HG03571 (cell line): ENCODE measurements around the gene B4GALNT2.
A peak's percentile ranks its signal among the peaks of the same experiment; 100 is the strongest.
"Not testable (repeated sequence)": the region's sequence is repeated elsewhere in the genome, so short reads cannot be mapped to it uniquely, and the experiment has no call there.

Source experiments
- ATAC-seq: cut with Tn5 transposase; IDR thresholded peaks from one replicate; pipeline ENCODE4 v1.9.1; 2021; ENCODE audit not compliant: unreplicated experiment

Gene B4GALNT2

GRCh38 chr17:49170711-49171110, 38.1 kb downstream of the B4GALNT2 start:
- ATAC-seq = not testable (repeated sequence)

- not testable (repeated sequence) for ATAC-seq
Measured at GRCh38 chr17:49175978-49176377, 43.4 kb downstream of the B4GALNT2 start.

- ATAC-seq = no peak
Measured at GRCh38 chr17:49180303-49180702, 47.7 kb downstream of the B4GALNT2 start.

- no peak for ATAC-seq
Measured at GRCh38 chr17:49180998-49181635, 48.5 kb downstream of the B4GALNT2 start.

GRCh38 chr17:49183341-49183740, 50.8 kb downstream of the B4GALNT2 start:
- no peak for ATAC-seq

- no peak for ATAC-seq
Measured at GRCh38 chr17:49183801-49184200, 51.2 kb downstream of the B4GALNT2 start.

GRCh38 chr17:49184522-49184921, 52.0 kb downstream of the B4GALNT2 start:
- not testable (repeated sequence) for ATAC-seq

- ATAC-seq = not testable (repeated sequence)
Measured at GRCh38 chr17:49185381-49185780, 52.8 kb downstream of the B4GALNT2 start.

- no peak for ATAC-seq
Measured at GRCh38 chr17:49187301-49187700, 54.7 kb downstream of the B4GALNT2 start.

- no peak for ATAC-seq
Measured at GRCh38 chr17:49190932-49191331, 58.4 kb downstream of the B4GALNT2 start.

GRCh38 chr17:49191409-49191916, 58.9 kb downstream of the B4GALNT2 start:
- ATAC-seq = peak; percentile 1

GRCh38 chr17:49191917-49192741, 59.6 kb downstream of the B4GALNT2 start:
- ATAC-seq = peak; percentile 41

GRCh38 chr17:49193513-49194296, 61.1 kb downstream of the B4GALNT2 start:
- ATAC-seq = no peak

GRCh38 chr17:49194297-49194607, 61.7 kb downstream of the B4GALNT2 start:
- ATAC-seq = no peak

- ATAC-seq = no peak
Measured at GRCh38 chr17:49195751-49196150, 63.2 kb downstream of the B4GALNT2 start.

- no peak for ATAC-seq
Measured at GRCh38 chr17:49196520-49196919, 64.0 kb downstream of the B4GALNT2 start.

GRCh38 chr17:49197346-49197998, 64.9 kb downstream of the B4GALNT2 start:
- no peak for ATAC-seq

- ATAC-seq = no peak
Measured at GRCh38 chr17:49198211-49198610, 65.6 kb downstream of the B4GALNT2 start.

- no peak for ATAC-seq
Measured at GRCh38 chr17:49200423-49201083, 68.0 kb downstream of the B4GALNT2 start.

GRCh38 chr17:49201481-49201927, 68.9 kb downstream of the B4GALNT2 start:
- ATAC-seq = no peak
